Vagina (tissue), 2 donors: ENCODE data around the gene RNF8.
"Not testable (repeated sequence)": the region's sequence is repeated elsewhere in the genome, so short reads cannot be mapped to it uniquely, and the experiment has no call there.

ENCODE experiments used
- CTCF ChIP-seq, 3 experiments: fragments of 450-650 bp in 2 of 3; fragments of 200-600 bp in 1 of 3; sonication (generic) in 1 of 3; IDR thresholded peaks; one replicate each; pipeline ENCODE4 v1.5.1; 2017 to 2019; ENCODE audit warnings: antibody characterized with exemption in 3 of 3, mild to moderate bottlenecking in 2 of 3, moderate library complexity in 2 of 3
- POLR2A ChIP-seq, 2 donors: fragments of 450-650 bp; IDR thresholded peaks; one replicate each; pipeline ENCODE4 v1.6.1; 2017; ENCODE audit warnings: antibody characterized with exemption in 2 of 2, mild to moderate bottlenecking in 2 of 2, moderate library complexity in 2 of 2
- POLR2AphosphoS5 ChIP-seq, 2 donors: sonication (generic); formaldehyde crosslinking; IDR thresholded peaks; one replicate each; pipeline ENCODE4 v1.9.0; 2017; ENCODE audit warnings: antibody characterized with exemption in 2 of 2, mild to moderate bottlenecking in 2 of 2, low read depth in 1 of 2; ENCODE audit not compliant: insufficient read depth in 1 of 2

- TF ChIP-seq POLR2A (IDR thresholded peaks at IDR 0.05); CTCF (IDR thresholded peaks at IDR 0.05); POLR2AphosphoS5 (IDR thresholded peaks at IDR 0.05; ENCODE audit: insufficient read depth in 1 of 2, low read depth in 1 of 2): not testable (repeated sequence)
Measured at GRCh38 chr6:37338317-37338716, 15.5 kb upstream of the RNF8 start.
